Bronchial epithelial cell (primary cell): Measurements from ENCODE around the gene CTDNEP1. TPM values are rescaled to one million over a fixed set of nuclear protein-coding genes. Genes with fewer than 3 reads are reported as not detected.

Experiments
- DNase-seq: peaks from one replicate; pipeline ENCODE4 v3.0.0-alpha.2; 2010; ENCODE audit warnings: low read depth
- FAIRE-seq: peaks from 2 replicates; lab custom pipeline; 2011; peaks lifted over from hg19 to GRCh38; lab: Jason Lieb, UNC
- H3K27me3 ChIP-seq: 2 replicates; pipeline ENCODE4 v1.5.1; 2011; ENCODE audit warnings: low read length; ENCODE audit not compliant: control insufficient read depth, insufficient read depth
- H3K36me3 ChIP-seq: 2 replicates; pipeline ENCODE4 v1.5.1; 2011; ENCODE audit warnings: low read length; ENCODE audit not compliant: control insufficient read depth, insufficient read depth
- H3K4me3 ChIP-seq: 2 replicates; pipeline ENCODE4 v1.5.1; 2011; ENCODE audit warnings: mild to moderate bottlenecking, low read depth, low read length, control low read depth
- CTCF ChIP-seq: IDR thresholded peaks from 2 replicates; pipeline ENCODE4 v1.5.1; 2011; ENCODE audit warnings: mild to moderate bottlenecking, moderate library complexity, low read length, control low read depth, inconsistent platforms; ENCODE audit not compliant: insufficient read depth, severe bottlenecking
- total RNA-seq: library from RNA; depleted of rRNA; stranded (reverse); fragments of >200 nt; gene quantifications from 2 replicates; pipeline ENCODE4 v1.2.1, GENCODE V29; 2014

CTDNEP1 gene
- total RNA-seq, 1 donor from 2014 or later, result 17.6 TPM

GRCh38 chr17:7204336-7204735 is 47.2 kb downstream of the CTDNEP1 start:
- H3K4me3 ChIP-seq, result peak overlapping the region; percentile 48
- DNase-seq, result no peak
- TF ChIP-seq CTCF, result no peak
- H3K36me3 ChIP-seq, result no peaks in the 10 kb centered on the region
- H3K27me3 ChIP-seq, result no peaks in the 10 kb centered on the region
- no peak for FAIRE-seq

GRCh38 chr17:7203391-7203790 is 48.1 kb downstream of the CTDNEP1 start:
- no peak for TF ChIP-seq CTCF
- no peaks in the 10 kb centered on the region for H3K27me3 ChIP-seq
- DNase-seq (no peak), FAIRE-seq (no peak)
- H3K4me3 ChIP-seq, result no peak overlapping the region
- no peaks in the 10 kb centered on the region for H3K36me3 ChIP-seq

GRCh38 chr17:7196651-7197401 is 54.7 kb downstream of the CTDNEP1 start:
- DNase-seq, result no peak
- FAIRE-seq, result peak; percentile 72

GRCh38 chr17:7195971-7196370 is 55.6 kb downstream of the CTDNEP1 start:
- no peak for FAIRE-seq
- no peak for DNase-seq
- TF ChIP-seq CTCF, result no peak
- Histone ChIP-seq H3K27me3 (no peaks in the 10 kb centered on the region), H3K4me3 (no peak overlapping the region), H3K36me3 (no peaks in the 10 kb centered on the region)

More at GRCh38 chr17:7196651-7197401, 54.7 kb downstream of the CTDNEP1 start:
- H3K36me3 ChIP-seq, result no peaks in the 10 kb centered on the region
- no peak for TF ChIP-seq CTCF
- no peak overlapping the region for H3K4me3 ChIP-seq
- H3K27me3 ChIP-seq, result no peaks in the 10 kb centered on the region

Other genes with a start within 250 kb of the CTDNEP1 start
- gene RNASEK, start 239.1 kb downstream of the CTDNEP1 start, total RNA-seq, result 5.3 and 25.5 TPM in 2 replicates
- gene BCL6B, start 228.7 kb downstream of the CTDNEP1 start, total RNA-seq, result not detected in 2 replicates
- gene SLC16A13, start 215.7 kb downstream of the CTDNEP1 start, total RNA-seq, result 0.26 and 1.2 TPM in 2 replicates
- 0.38 TPM in 1 of 2 replicates, not detected in the other for gene SLC16A11, start 207.6 kb downstream of the CTDNEP1 start, total RNA-seq
- gene CLEC10A, start 171.5 kb downstream of the CTDNEP1 start, total RNA-seq, result not detected in 2 replicates
- gene ASGR2, start 136.9 kb downstream of the CTDNEP1 start, total RNA-seq, result not detected in 2 replicates
- under 0.01 and 0.38 TPM in 2 replicates for gene ASGR1, start 72.4 kb downstream of the CTDNEP1 start, total RNA-seq
- gene DLG4, start 31.9 kb downstream of the CTDNEP1 start, total RNA-seq, result 1.8 and 1.9 TPM in 2 replicates
- 216 and 277 TPM in 2 replicates for gene ACADVL, start 31.8 kb downstream of the CTDNEP1 start, total RNA-seq
- gene DVL2, start 17.2 kb downstream of the CTDNEP1 start, total RNA-seq, result 52.1 and 55.3 TPM in 2 replicates
- 27.4 and 34.9 TPM in 2 replicates for gene PHF23, start 12.3 kb downstream of the CTDNEP1 start, total RNA-seq
- 50.8 and 64.3 TPM in 2 replicates for gene GABARAP, start 9.3 kb downstream of the CTDNEP1 start, total RNA-seq
- 16.5 and 20.0 TPM in 2 replicates for gene ELP5, start 481 bp upstream of the CTDNEP1 start, total RNA-seq
- gene CLDN7, start 10.7 kb upstream of the CTDNEP1 start, total RNA-seq, result 546 and 850 TPM in 2 replicates
- under 0.01 and 0.13 TPM in 2 replicates for gene SLC2A4, start 30.0 kb upstream of the CTDNEP1 start, total RNA-seq
- 0.26 and 1.0 TPM in 2 replicates for gene YBX2, start 42.9 kb upstream of the CTDNEP1 start, total RNA-seq
- 653 and 709 TPM in 2 replicates for gene EIF5A, start 55.9 kb upstream of the CTDNEP1 start, total RNA-seq
- 22.4 and 35.7 TPM in 2 replicates for gene GPS2, start 63.6 kb upstream of the CTDNEP1 start, total RNA-seq
- gene NEURL4, start 77.6 kb upstream of the CTDNEP1 start, total RNA-seq, result 14.7 and 17.7 TPM in 2 replicates
- 0.26 and 4.2 TPM in 2 replicates for gene ACAP1, start 84.8 kb upstream of the CTDNEP1 start, total RNA-seq
- 24.2 and 26.6 TPM in 2 replicates for gene KCTD11, start 100.4 kb upstream of the CTDNEP1 start, total RNA-seq
- not detected in 2 replicates for gene TMEM95, start 103.4 kb upstream of the CTDNEP1 start, total RNA-seq
- gene TNK1, start 129.4 kb upstream of the CTDNEP1 start, total RNA-seq, result 7.4 and 11.8 TPM in 2 replicates
- gene PLSCR3, start 142.8 kb upstream of the CTDNEP1 start, total RNA-seq, result 9.0 and 13.2 TPM in 2 replicates
- 40.3 and 67.7 TPM in 2 replicates for gene TMEM256, start 152.4 kb upstream of the CTDNEP1 start, total RNA-seq
- gene NLGN2, start 156.1 kb upstream of the CTDNEP1 start, total RNA-seq, result 0.79 and 1.2 TPM in 2 replicates
- 0.13 TPM in 1 of 2 replicates, not detected in the other for gene SPEM1, start 168.6 kb upstream of the CTDNEP1 start, total RNA-seq
- not detected in 2 replicates for gene SPEM2, start 173.9 kb upstream of the CTDNEP1 start, total RNA-seq
- not detected in 2 replicates for gene SPEM3, start 177.1 kb upstream of the CTDNEP1 start, total RNA-seq
- 7.3 and 12.6 TPM in 2 replicates for gene TMEM102, start 183.7 kb upstream of the CTDNEP1 start, total RNA-seq
- 12.4 and 28.3 TPM in 2 replicates for gene FGF11, start 187.8 kb upstream of the CTDNEP1 start, total RNA-seq
- gene CHRNB1, start 193.3 kb upstream of the CTDNEP1 start, total RNA-seq, result 9.7 and 16.8 TPM in 2 replicates
- 8.7 and 9.2 TPM in 2 replicates for gene ZBTB4, start 227.9 kb upstream of the CTDNEP1 start, total RNA-seq
- gene SLC35G6, start 229.7 kb upstream of the CTDNEP1 start, total RNA-seq, result not detected in 2 replicates
- 38.4 and 79.6 TPM in 2 replicates for gene POLR2A, start 232.6 kb upstream of the CTDNEP1 start, total RNA-seq